ENCODE data around the gene MOG.
A peak's percentile ranks its signal among the peaks of the same experiment; 100 is the strongest.
"Not testable (repeated sequence)": the region's sequence is repeated elsewhere in the genome, so short reads cannot be mapped to it uniquely, and the experiment has no call there.

MOG gene

GRCh38 chr6:29641430-29642148, 15.3 kb upstream of the MOG start:
- DNase-seq (ENCODE audit: low read depth) = no peak

DNA sequence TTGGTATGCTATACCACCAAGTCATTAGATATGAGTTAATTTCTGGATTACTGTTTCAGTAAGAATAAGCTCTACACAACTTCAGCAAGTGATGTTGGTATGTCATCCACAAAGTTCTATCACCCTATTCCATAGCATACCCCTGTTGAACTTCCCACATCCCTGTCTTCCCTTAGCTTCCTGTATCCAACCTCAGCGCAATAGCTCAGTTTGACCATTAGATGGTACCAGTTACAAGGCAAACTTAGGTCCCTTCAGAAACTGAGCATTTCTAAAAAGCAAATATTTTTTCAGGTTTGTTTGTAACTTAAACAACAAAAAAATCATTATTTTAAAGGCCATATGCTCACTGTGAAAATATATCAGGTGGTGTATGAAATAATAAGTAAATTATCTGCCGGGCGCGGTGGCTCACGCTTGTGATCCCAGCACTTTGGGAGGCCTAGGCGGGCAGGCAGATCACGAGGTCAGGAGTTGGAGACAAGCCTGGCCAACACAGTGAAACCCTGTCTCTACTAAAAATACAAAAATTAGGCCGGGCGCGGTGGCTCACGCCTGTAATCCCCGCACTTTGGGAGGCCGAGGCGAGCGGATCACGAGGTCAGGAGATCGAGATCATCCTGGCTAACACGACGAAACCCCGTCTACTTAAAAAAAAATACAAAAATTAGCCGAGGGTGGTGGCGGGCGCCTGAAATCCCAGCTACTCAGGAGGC, 8.8 kb upstream of the MOG start:
- DNase-seq (ENCODE audit: low read depth) = no peak

- DNase-seq (ENCODE audit: low read depth) = peak; percentile 94
These were observed 6.9 kb upstream of the MOG start for GRCh38 chr6:29649701-29650673.

GRCh38 chr6:29651413-29652197, 5.3 kb upstream of the MOG start:
- DNase-seq (ENCODE audit: low read depth) = no peak

DNA sequence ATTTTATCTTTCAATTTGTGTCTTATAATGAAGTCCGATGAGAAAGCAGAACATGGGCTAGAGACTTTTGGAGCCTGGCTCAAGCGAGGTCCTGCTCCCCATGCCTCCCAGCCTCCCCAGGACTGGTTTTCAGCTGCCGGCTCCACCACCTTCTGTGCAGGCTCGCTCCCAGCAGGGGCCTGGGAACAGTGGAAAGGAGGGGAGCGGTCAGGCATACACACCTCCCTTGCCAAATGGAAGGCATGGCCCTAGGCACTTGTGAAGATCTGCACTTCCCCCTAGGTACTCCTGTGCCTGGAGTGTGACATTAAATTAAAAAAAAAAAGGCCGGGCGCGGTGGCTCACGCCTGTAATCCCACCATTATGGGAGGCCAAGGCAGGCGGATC, 4.7 kb upstream of the MOG start:
- DNase-seq (ENCODE audit: low read depth) = no peak

GRCh38 chr6:29653452-29654038, 3.3 kb upstream of the MOG start:
- DNase-seq (ENCODE audit: low read depth) = no peak

GRCh38 chr6:29655658-29656057, 1.2 kb upstream of the MOG start:
- no peak for DNase-seq (ENCODE audit: low read depth)

DNA sequence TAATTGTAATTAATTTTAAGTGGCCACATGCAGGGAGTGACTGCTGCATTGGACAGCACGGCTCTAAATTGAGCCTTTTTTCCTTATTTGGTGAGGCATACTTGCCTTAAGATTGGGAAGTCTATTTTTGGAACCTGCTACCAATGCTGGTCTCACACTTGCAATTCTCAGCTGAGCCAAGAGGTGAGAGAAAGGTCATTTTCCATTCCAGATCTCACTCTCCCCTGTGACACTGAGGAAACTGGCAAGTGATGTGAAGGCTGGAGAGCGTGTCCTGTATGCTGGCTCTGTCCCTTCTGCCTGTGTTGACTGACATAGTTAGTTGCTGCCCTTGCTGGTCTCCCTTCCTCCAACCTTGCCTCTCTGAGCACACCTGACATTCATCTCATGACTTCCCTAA, 735 bp upstream of the MOG start:
- DNase-seq (ENCODE audit: low read depth) = no peak

DNA sequence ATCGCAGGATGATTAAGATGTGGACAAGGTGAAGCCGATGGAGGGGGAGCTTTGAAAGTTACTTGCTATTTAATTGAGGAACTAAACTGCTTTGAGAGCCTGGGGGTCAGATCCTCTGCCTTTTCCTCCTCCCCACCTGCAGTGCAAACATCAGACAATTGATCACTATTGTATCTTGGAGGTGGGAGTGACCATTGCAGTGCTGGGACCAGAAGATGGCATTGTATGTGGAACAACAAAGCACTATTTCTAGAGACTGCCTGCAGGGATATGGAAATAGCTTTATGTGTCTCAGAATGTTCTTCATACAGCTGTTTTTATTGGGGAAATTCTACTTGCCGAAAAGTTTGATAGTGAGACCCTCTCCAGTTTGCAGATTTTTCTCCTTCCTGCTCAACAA, 4.2 kb downstream of the MOG start:
- no peak for DNase-seq (ENCODE audit: low read depth)

DNA sequence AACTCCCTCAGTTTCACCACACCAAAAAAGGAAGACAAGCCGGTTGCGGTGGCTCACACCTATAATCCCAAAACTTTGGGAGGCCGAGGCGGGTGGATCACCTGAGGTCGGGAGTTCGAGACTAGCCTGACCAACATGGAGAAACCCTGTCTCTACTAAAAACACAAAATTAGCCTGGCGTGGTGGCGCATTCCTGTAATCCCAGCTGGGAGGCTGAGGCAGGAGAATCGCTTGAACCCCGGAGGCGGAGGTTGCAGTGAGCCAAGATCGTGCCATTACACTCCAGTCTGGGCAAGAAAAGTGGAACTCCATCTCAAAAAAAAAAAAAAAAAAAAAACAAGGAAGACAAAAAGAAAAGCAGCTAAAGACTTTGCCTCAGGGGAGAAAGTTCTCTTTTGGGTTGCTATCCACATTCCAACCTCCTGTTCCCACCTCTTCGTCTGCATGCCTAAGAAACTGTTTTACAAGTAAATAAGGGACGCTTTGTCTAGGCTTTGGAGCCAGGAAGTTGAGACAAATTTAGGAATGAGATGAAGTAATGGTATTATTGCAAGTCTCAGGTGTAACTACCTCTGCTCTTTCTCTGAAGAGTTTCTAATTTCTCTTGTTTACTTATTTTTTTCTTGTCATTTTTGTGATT, 4.7 kb downstream of the MOG start:
- DNase-seq (ENCODE audit: low read depth) = not testable (repeated sequence)

GRCh38 chr6:29663300-29664042, 6.6 kb downstream of the MOG start:
- DNase-seq (ENCODE audit: low read depth) = no peak

DNA sequence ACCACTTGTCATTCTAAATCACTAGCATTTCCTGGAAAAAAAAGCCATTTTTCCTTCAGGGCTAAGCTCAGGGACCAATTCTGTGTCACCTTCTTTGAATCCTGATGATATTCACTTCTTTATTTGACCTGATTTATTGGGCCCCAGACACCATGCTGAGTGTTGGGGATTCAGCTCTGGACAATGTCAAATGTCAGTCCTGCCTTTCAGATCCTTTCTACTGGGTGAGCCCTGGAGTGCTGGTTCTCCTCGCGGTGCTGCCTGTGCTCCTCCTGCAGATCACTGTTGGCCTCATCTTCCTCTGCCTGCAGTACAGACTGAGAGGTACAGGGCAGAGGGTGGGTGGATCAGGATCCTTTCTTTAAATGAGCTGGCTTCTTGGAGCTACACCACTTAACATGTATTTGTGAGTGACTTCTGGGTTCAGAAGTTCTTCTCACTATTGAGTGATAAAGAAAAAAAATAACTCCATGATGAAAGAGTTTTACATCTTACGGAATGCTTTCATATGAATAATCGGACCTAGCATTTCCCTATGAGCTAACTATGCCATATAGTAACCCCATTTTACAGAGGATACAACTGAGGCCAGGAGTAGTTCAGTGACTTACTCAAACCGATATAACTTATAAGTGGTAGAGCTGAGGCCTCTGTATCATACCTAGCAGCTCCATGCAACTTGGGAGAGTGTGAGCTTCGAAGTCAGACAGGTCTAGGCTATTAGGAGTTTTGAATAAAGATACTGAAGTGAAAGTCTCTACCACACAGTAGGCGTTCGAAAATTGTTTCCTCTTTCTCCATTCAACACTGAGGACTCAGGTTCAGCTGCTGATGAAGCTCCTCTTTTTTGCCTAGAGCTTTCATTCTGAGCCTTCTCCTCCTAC, 9.3 kb downstream of the MOG start:
- DNase-seq (ENCODE audit: low read depth) = no peak

DNA sequence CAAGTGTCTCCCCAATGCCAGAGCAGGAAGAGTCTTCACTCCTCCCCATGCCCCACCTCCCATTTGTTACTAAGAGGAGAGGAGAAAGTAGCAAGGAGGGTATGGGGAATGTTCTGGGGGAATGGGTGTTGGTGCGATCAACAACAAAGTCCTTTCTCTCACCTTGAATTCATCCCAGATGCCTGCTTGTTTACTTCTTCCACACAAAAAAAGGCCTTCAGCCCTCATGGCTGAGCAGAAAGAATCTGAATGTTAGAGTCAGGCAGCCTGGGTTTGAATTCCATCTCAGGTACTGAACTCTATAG, 9.9 kb downstream of the MOG start:
- DNase-seq (ENCODE audit: low read depth) = no peak

GRCh38 chr6:29667158-29667557, 10.3 kb downstream of the MOG start:
- DNase-seq (ENCODE audit: low read depth) = no peak

GRCh38 chr6:29671026-29671425, 14.1 kb downstream of the MOG start:
- DNase-seq (ENCODE audit: low read depth) = no peak

DNA sequence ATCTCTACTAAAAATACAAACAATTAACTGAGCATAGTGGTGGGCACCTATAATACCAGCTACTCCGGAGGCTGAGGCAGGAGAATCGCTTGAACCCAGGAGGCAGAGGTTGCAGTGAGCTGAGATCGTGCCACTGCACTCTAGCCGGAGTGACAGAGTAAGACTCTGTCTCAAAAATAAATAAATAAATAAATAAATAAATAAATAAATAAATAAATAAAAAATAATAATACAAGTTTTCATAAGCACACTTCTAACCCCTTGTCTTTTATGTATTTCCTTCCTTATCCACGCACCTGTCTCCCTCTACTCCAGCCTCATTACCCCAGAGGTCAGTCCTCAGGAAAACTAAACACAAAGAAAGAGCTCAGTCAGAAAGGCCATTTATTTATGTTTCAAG, 15.2 kb downstream of the MOG start:
- not testable (repeated sequence) for DNase-seq (ENCODE audit: low read depth)

DNA sequence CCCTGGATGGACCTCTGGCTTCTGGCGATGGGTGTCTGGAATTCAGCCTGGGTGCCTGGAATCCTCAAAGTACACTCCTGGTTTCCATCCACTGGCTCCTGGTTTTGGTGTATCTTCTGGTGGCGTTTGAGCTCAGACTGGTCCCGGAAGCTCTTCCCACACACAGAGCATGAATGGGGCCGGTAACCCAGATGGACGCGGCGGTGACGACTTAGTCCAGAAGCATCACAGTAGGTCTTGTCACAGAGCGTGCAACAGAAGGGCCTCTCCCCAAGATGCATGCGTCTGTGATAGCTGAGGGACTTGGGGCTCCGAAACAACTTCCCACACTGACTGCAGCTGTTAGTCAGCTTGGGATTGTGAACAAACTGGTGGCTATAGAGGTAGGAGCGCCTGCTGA, 16.3 kb downstream of the MOG start:
- DNase-seq (ENCODE audit: low read depth) = no peak

DNA sequence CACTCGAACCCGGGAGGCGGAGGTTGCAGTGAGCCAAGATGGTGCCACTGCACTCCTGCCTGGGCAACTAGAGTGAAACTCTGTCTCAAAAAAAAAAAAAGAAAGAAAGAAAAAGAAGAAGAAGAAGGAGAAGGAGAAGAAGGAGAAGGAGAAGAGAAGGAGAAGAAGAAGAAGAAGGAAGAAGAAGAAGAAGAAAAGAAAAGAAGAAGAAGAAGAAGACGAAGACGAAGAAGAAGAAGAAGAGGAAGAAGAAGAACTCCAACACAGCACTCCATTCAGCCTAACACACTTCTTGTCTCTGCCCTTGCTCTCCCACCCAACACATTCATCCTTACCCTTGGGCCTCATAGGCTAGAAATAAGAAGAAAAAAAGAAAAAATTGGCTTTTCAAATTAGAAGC, 17.1 kb downstream of the MOG start:
- DNase-seq (ENCODE audit: low read depth) = no peak

GRCh38 chr6:29675561-29675960, 18.7 kb downstream of the MOG start:
- DNase-seq (ENCODE audit: low read depth) = no peak

Measured in HS-5 (cell line).